Pancreas (tissue), 10 donors: Measurements from ENCODE around the gene FCHO2. TPM values are rescaled to one million over a fixed set of nuclear protein-coding genes. Genes with fewer than 3 reads are reported as not detected.
"Not testable (repeated sequence)": the region's sequence is repeated elsewhere in the genome, so short reads cannot be mapped to it uniquely, and the experiment has no call there.

Experiments used
- ATAC-seq, 4 donors: fragments of 200-7000 bp; cut with Tn5 transposase; one replicate each; pipeline versions ENCODE4 v1.8.0 to v1.9.1; 2020; ENCODE audit warnings: mild to moderate bottlenecking in 4 of 4, moderate library complexity in 4 of 4
- DNase-seq, 6 donors: peaks; one replicate each; pipeline ENCODE4 v3.0.0-alpha.2; 2020
- FAIRE-seq: peaks from 2 replicates; lab custom pipeline; 2012; peaks lifted over from hg19 to GRCh38; lab: Jason Lieb, UNC
- H3K27ac ChIP-seq, 4 donors: fragments of 200-600 bp; sonication (generic); 1 replicate in 3 of 4; 2 replicates in 1 of 4; pipeline versions ENCODE4 v1.5.0 to v1.8.0; 2020
- H3K27me3 ChIP-seq, 4 donors: fragments of 200-600 bp; one replicate each; pipeline ENCODE4 v1.8.0; 2021
- H3K36me3 ChIP-seq, 3 donors: fragments of 200-600 bp; sonication (generic) in 1 of 3; one replicate each; pipeline versions ENCODE4 v1.5.0 to v1.8.0; 2020 to 2021
- H3K4me1 ChIP-seq, 3 donors: fragments of 200-600 bp; one replicate each; pipeline ENCODE4 v1.8.0; 2021
- H3K4me3 ChIP-seq, 4 donors: fragments of 200-600 bp; sonication (generic) in 2 of 4; one replicate each; pipeline versions ENCODE4 v1.5.0 to v1.8.0; 2020 to 2021
- H3K9me3 ChIP-seq, 4 donors: fragments of 200-600 bp; one replicate each; pipeline ENCODE4 v1.8.0; 2021
- WGBS, 2 donors: extraction: QIAGEN DNeasy Blood & Tissue Kit; methylation state at CpG; one replicate each; pipeline ENCODE4 v1.1.7; 2013; 5-methylcytosine and 5-hydroxymethylcytosine counted together
- intact Hi-C, 3 donors: fragments of 100-400 bp; cut with DNase I; formaldehyde crosslinking; loops; one replicate each; pipeline versions ENCODE4 v1.11.1 to v1.14.2; 2022
- polyA plus RNA-seq, 2 donors: library from polyadenylated mRNA; stranded (reverse); fragments of 200-250 nt; gene quantifications; one replicate each; pipeline ENCODE4 v1.2.3, GENCODE V29; 2013
- total RNA-seq, 6 donors: library from RNA; stranded (reverse); fragmentation: NEBNext Ultra II Directional in 4 of 6; extraction: Animal tissue kit (Norgen Biotek cat#: 25700) in 4 of 6; gene quantifications; one replicate each; pipeline versions ENCODE4 v1.2.1 to v1.2.4, GENCODE V29; 2021 to 2023
- TF ChIP-seq, protein P1 (sequence below), 4 donors: fragments of 200-600 bp; sonication (generic) in 3 of 4; IDR thresholded peaks; one replicate each; pipeline versions ENCODE4 v1.5.0 to v1.8.0; 2021; ENCODE audit warnings: antibody characterized with exemption in 4 of 4
- donor health status: healthy with polysubstance abuse.
- donor health status: DM: no; HTN: no; CAD: no; lungs with moderate emphysema.
- donor health status: DM: no; HTN: no; CAD: no.
- donor health status: control.
- donor health status: control.
- donor health status: Bipolar disorder and iron deficiency.
- donor health status: DM: yes; HTN: yes; CAD: no.
- donor health status: DM: no; HTN: no; CAD: no.
- donor health status: DM: no; HTN: no; CAD: no.
- donor health status: DM: yes; HTN: yes; CAD: no.

Gene FCHO2
- total and polyA plus RNA-seq, 8 donors: 4.6 to 28.1 (median 12.5) TPM

DNA sequence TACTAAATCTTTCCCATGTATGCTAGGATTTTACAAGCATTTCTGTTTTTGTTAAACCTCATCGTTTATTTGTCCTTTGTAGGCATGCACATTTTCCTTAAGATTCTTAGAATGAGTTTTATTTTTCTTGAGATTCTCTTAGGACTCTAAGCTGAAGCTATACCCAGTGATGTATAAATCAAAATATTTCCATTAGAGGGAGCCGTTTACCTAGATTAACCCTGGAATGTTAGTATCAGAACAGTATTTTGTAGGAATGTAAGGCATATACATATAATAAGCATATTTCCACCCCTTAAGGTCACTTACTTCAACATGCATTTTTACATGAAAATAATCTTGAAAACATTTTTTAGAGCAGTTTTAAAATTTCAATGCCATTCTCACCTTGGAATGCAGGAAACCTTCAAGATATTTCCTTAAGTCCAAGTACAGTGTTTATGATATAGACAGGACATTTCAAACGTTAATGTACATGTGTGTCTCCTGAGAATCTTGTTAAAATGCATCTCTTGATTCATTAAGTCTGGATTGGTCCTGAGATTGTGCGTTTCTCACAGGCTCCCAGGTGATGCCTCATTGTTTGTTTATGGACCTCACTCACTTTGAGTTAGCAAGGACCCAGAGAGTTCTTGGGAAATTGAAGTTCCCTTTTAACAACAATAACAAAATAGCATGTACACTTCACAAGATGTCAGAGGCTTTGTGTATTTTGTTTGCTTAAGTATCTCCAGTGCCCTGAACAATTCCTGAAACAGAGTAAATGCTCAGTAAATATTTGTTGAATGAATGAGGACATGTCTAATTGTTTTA, 34.9 kb upstream of the FCHO2 start:
- intact Hi-C loops: no loop called here
- TF ChIP-seq, protein P1, sequence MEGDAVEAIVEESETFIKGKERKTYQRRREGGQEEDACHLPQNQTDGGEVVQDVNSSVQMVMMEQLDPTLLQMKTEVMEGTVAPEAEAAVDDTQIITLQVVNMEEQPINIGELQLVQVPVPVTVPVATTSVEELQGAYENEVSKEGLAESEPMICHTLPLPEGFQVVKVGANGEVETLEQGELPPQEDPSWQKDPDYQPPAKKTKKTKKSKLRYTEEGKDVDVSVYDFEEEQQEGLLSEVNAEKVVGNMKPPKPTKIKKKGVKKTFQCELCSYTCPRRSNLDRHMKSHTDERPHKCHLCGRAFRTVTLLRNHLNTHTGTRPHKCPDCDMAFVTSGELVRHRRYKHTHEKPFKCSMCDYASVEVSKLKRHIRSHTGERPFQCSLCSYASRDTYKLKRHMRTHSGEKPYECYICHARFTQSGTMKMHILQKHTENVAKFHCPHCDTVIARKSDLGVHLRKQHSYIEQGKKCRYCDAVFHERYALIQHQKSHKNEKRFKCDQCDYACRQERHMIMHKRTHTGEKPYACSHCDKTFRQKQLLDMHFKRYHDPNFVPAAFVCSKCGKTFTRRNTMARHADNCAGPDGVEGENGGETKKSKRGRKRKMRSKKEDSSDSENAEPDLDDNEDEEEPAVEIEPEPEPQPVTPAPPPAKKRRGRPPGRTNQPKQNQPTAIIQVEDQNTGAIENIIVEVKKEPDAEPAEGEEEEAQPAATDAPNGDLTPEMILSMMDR (IDR thresholded peaks at IDR 0.05): no peak
- Histone ChIP-seq H3K27me3 (no peaks in the 10 kb centered on the region), H3K27ac (no peak overlapping the region), H3K4me1 (no peaks in the 10 kb centered on the region), H3K9me3 (no peaks in the 10 kb centered on the region), H3K4me3 (no peak overlapping the region), H3K36me3 (no peaks in the 10 kb centered on the region)
- no peak for FAIRE-seq
- ATAC-seq: peak in 3 of 4 donors; percentile 59 to 76 (median 68)
- DNase-seq: no peak
- WGBS, 2 donors: 8 to 15% methylated on average over 4 of the region's 4 CpGs

DNA sequence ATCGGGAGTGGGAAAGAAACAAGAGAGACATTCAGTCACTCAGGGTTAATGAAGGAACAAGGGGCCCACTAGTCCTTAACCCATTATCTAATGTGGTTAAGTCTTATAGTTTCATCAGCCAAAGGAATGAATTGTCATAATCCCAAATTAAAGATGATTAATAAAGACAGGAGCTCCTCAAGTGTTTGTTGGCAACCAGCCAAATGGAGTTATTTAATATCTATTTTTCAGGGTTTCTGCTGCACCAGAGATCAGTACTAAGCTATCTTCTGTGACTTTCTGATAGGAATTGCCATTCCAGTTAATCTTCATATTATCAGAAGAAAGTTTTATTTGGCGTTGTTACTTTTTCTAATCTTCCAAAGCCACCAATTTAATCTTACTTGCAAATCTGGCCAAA, 34.0 kb upstream of the FCHO2 start:
- Histone ChIP-seq H3K4me1 (no peaks in the 10 kb centered on the region), H3K9me3 (no peaks in the 10 kb centered on the region)

DNA sequence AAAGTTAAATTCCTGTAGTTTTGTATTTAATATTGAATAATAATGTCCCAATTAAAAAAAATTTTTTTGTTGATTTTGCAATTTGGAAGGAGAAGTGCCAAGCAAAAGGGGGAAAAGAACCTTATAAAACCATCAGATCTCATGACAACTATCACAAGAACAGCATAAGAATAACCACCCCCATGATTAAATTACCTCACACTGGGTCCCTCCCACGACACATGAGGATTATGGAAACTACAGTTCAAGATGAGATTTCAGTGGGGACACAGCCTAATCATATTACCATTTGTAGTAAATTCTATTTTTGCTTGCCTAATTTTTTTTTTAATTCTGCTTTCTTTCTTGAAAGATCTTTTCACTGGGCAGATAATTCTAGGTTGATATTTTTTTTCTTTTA, 33.4 kb upstream of the FCHO2 start:
- intact Hi-C loops: no loop called here
- WGBS, 2 donors: 70 to 88% methylated on average over 1 of the region's 1 CpG
- H3K36me3 ChIP-seq: no peaks in the 10 kb centered on the region
- TF ChIP-seq, protein P1 (IDR thresholded peaks at IDR 0.05): no peak
- H3K27me3 ChIP-seq: no peaks in the 10 kb centered on the region
- no peak overlapping the region for H3K27ac ChIP-seq
- no peak overlapping the region for H3K4me3 ChIP-seq
- FAIRE-seq (no peak), DNase-seq (no peak), ATAC-seq (no peak)
- H3K4me1 ChIP-seq: no peaks in the 10 kb centered on the region
- no peaks in the 10 kb centered on the region for H3K9me3 ChIP-seq

More for the DNA sequence above, 34.0 kb upstream of the FCHO2 start:
- H3K36me3 ChIP-seq: no peaks in the 10 kb centered on the region
- H3K4me3 ChIP-seq: no peak overlapping the region
- WGBS, 2 donors: 59 to 61% methylated on average over 2 of the region's 2 CpGs
- ATAC-seq: no peak
- TF ChIP-seq, protein P1 (IDR thresholded peaks at IDR 0.05): no peak
- intact Hi-C loops: no loop called here
- FAIRE-seq: no peak
- no peak overlapping the region for H3K27ac ChIP-seq
- H3K27me3 ChIP-seq: no peaks in the 10 kb centered on the region
- no peak for DNase-seq

DNA sequence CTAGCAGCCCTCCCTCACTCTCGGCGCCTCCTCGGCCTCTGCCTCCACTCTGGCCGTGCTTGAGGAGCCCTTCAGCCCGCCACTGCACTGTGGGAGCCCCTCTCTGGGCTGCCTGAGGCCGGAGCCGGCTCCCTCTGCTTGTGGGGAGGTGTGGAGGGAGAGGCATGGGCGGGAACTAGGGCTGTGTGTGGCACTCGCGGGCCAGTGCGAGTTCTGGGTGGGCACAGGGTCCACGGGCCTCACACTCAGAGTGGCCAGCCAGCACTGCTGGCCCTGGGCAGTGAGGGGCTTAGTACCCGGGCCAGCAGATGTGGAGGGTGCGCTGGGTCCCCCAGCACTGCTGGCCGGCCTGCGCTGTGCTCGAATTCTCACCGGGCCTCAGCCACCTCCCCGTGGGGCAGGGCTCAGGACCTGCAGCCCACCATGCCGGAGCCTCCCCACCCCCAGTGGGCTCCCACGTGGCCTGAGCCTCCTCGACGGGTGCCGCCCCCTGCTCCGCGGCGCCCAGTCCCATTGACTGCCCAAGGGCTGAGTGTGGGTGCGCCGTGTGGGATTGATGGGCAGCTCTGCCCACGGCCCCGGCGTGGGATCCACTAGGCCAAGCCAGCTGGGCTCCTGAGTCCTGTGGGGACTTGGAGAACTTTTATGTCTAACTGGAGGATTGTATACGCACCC, 30.4 kb upstream of the FCHO2 start:
- TF ChIP-seq, protein P1 (IDR thresholded peaks at IDR 0.05): no peak
- DNase-seq: peak in 2 of 6 donors; percentile 22 to 54
- no peak for FAIRE-seq
- ATAC-seq: no peak
- H3K4me3 ChIP-seq: no peak overlapping the region
- H3K4me1 ChIP-seq: no peaks in the 10 kb centered on the region
- intact Hi-C loops: no loop called here
- no peaks in the 10 kb centered on the region for H3K9me3 ChIP-seq
- H3K27me3 ChIP-seq: no peaks in the 10 kb centered on the region
- 90 to 97% methylated on average over 33 of the region's 33 CpGs for WGBS, 2 donors
- H3K36me3 ChIP-seq: no peaks in the 10 kb centered on the region
- no peak overlapping the region for H3K27ac ChIP-seq

DNA sequence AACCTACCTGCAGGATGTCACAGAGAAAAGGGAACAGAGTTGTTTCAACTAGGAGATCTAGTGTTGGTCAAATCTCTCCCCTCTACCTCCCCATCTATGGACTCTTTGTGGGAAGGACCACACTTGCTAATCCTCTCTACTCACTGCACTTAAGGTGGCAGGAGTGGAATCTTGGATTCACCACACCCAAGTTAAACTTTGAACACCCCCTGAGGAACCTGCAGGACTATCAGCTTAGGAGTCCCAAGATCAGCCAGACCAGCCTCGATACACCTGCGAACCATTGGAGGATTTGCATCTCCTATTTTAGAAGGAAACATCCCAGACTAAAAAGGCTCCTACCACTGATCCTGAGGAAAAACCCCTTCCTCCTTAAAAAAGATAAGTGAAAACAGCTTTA, 23.2 kb upstream of the FCHO2 start:
- H3K36me3 ChIP-seq, H3K27ac ChIP-seq, intact Hi-C loops, H3K27me3 ChIP-seq, DNase-seq, ATAC-seq, FAIRE-seq, H3K9me3 ChIP-seq, H3K4me3 ChIP-seq, H3K4me1 ChIP-seq: not testable (repeated sequence)
- WGBS, 2 donors: 86 to 98% methylated on average over 2 of the region's 2 CpGs

DNA sequence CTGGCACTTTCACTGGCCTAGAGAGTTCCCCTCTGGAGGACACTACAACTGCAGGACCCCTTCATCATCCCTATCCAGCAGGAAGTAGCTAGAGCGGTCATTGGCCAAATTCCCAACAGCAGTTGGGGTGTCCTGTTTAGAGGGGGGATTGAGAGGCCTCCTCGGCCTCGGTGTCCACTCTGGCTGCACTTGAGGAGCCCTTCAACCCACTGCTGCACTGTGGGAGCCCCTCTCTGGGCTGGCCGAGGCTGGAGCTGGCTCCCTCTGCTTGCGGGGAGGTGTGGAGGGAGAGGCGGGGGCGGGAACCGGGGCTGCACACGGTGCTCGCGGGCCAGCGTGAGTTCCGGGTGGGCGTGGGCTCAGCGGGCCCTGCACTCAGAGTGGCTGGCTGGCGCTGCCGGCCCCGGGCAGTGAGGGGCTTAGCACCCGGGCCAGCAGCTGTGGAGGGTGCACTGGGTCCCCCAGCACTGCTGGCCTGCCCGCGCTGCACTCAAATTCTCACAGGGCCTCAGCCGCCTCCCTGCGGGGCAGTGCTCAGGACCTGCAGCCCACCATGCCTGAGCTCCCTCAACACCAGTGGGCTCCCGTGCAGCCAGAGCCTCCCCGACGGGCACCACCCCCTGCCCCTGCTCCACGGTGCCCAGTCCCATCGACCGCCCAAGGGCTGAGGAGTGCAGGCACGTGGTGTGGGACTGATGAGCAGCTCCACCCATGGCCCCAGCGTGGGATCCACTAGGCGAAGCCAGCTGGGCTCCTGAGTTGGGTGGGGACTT, 20.7 kb upstream of the FCHO2 start:
- H3K27me3 ChIP-seq, H3K9me3 ChIP-seq, intact Hi-C loops, ATAC-seq, FAIRE-seq, H3K4me3 ChIP-seq, H3K4me1 ChIP-seq, H3K36me3 ChIP-seq, H3K27ac ChIP-seq: not testable (repeated sequence)
- 92 to 96% methylated on average over 30 to 32 of the region's 32 CpGs for WGBS, 2 donors
- peak in 1 of 6 donors; percentile 65 for DNase-seq
